AG04450 (cell line): ENCODE results near the gene ECSIT. TPM values are rescaled to one million over a fixed set of nuclear protein-coding genes. Genes with fewer than 3 reads are reported as not detected.
"Not testable (repeated sequence)": the region's sequence is repeated elsewhere in the genome, so short reads cannot be mapped to it uniquely, and the experiment has no call there.

Experiments
- CTCF ChIA-PET: fragments of 300-600, 350-600 bp; formaldehyde crosslinking; extraction: SDS; loops from one replicate; lab custom pipeline; 2022; ENCODE audit warnings: antibody characterized with exemption, inconsistent platforms; lab: Charles Lee
- POLR2A ChIA-PET: fragments of 350-600 bp; formaldehyde crosslinking; extraction: SDS; loops from one replicate; lab custom pipeline; 2021; ENCODE audit warnings: antibody characterized with exemption, inconsistent platforms; lab: Yijun Ruan, JAX
- DNase-seq: peaks from one replicate; pipeline ENCODE4 v3.0.0-alpha.2; 2011; ENCODE audit warnings: low read depth, low spot score
- H3K27ac ChIP-seq: one replicate; pipeline ENCODE4 v1.5.1; 2012; ENCODE audit warnings: low read depth, low read length, control low read depth
- H3K27me3 ChIP-seq: one replicate; pipeline ENCODE4 v1.6.0; 2012; ENCODE audit warnings: low read length; ENCODE audit not compliant: control insufficient read depth, insufficient read depth
- H3K4me3 ChIP-seq: 2 replicates; pipeline ENCODE4 v1.5.1; 2011; ENCODE audit warnings: mild to moderate bottlenecking, low read depth, low read length, control low read depth
- H3K9me3 ChIP-seq: 2 replicates; pipeline ENCODE4 v1.5.1; 2012; ENCODE audit warnings: low read length; ENCODE audit not compliant: control insufficient read depth, insufficient read depth
- polyA minus RNA-seq: library from RNA; depleted of rRNA, polyadenylated mRNA; stranded (reverse); fragments of >200 nt; gene quantifications from 2 replicates; pipeline ENCODE4 v1.2.3, GENCODE V29; 2011; rRNA and poly(A)+ RNA removed
- polyA plus RNA-seq: library from polyadenylated mRNA; depleted of rRNA; stranded (reverse); fragments of >200 nt; gene quantifications from 2 replicates; pipeline ENCODE4 v1.2.3, GENCODE V29; 2011; rRNA removed
- TF ChIP-seq, protein P1 (sequence below): IDR thresholded peaks from 2 replicates; pipeline ENCODE4 v1.5.1; 2011; ENCODE audit warnings: low read depth, low read length, control low read depth, inconsistent platforms

ECSIT gene, protein sequence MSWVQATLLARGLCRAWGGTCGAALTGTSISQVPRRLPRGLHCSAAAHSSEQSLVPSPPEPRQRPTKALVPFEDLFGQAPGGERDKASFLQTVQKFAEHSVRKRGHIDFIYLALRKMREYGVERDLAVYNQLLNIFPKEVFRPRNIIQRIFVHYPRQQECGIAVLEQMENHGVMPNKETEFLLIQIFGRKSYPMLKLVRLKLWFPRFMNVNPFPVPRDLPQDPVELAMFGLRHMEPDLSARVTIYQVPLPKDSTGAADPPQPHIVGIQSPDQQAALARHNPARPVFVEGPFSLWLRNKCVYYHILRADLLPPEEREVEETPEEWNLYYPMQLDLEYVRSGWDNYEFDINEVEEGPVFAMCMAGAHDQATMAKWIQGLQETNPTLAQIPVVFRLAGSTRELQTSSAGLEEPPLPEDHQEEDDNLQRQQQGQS
- polyA plus RNA-seq = 28.2 and 29.3 TPM in 2 replicates
- 55.4 and 56.3 TPM in 2 replicates for polyA minus RNA-seq

DNA sequence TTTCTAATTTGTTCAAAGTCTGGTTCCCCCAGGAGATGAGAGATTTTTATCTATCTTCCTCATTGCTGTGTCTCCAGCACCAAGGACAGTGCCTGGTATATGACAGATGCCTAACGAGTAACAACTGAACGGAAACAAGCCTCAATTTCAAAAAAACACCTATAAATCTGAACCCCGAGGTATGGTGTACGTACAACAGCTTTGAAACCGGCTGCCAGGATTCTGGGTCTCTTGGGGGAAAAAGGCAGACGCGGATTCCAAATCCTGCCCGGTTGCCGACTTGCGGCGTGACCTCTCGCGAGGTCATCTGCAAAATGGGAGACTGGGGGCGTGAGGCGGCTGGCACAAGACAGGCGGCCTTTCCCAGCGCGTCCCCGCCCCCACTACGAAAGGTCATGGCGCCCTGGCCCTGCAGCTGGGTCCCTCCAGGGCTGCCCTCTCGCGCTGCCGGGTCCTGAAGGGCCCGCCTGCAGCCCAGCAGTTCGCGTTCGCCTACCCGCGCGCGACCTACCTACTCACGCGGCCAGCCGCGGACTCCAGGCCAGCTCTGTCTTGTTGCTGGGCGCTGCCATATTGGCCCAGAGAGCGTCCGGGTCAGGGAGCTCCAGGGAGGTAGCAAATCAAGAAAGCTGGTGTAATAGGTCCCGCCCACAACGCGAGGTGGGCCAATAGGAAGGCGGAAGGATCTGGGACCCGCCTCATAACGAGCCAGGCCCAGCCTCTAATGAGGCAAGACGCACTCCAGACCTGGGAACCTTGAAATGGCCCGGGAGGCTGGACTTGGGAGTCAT lies at the start of gene ECSIT:
ECSIT (minus strand) TSS at position 584 of the 791 bp plus-strand sequence. CDS start 9,964 bp downstream, outside the sequence.
- CTCF ChIA-PET = interaction anchor here (1.4 kb wide), 1 partner anchor 8 kb away, joined by 5 read pairs; no protein-coding TSS in a partner anchor
- Histone ChIP-seq H3K27me3 (no peaks in the 10 kb centered on the region), H3K9me3 (no peaks in the 10 kb centered on the region; the same call in 1 of the 2 replicates), H3K27ac (peak within 1 kb of the TSS; percentile 83), H3K4me3 (peak within 1 kb of the TSS; percentile 80)
- POLR2A ChIA-PET = interaction anchor here (0.5 to 1.4 kb wide), 6 partner anchors 10 to 1063 kb away, joined by 3 to 7 read pairs (median 4); partner anchors contain the start of genes CCDC159, CNN1, ELOF1 and TMEM205
- peak; percentile 97 for DNase-seq
- TF ChIP-seq, protein P1, sequence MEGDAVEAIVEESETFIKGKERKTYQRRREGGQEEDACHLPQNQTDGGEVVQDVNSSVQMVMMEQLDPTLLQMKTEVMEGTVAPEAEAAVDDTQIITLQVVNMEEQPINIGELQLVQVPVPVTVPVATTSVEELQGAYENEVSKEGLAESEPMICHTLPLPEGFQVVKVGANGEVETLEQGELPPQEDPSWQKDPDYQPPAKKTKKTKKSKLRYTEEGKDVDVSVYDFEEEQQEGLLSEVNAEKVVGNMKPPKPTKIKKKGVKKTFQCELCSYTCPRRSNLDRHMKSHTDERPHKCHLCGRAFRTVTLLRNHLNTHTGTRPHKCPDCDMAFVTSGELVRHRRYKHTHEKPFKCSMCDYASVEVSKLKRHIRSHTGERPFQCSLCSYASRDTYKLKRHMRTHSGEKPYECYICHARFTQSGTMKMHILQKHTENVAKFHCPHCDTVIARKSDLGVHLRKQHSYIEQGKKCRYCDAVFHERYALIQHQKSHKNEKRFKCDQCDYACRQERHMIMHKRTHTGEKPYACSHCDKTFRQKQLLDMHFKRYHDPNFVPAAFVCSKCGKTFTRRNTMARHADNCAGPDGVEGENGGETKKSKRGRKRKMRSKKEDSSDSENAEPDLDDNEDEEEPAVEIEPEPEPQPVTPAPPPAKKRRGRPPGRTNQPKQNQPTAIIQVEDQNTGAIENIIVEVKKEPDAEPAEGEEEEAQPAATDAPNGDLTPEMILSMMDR = no peak

GRCh38 chr19:11577451-11578257 lies 48.7 kb upstream of the ECSIT start, which contains the start of gene ACP5:
Gene ACP5, minus strand, starts transcription at chr19:11577645. Its CDS starts 328 bp downstream, at chr19:11577317.
- H3K27ac ChIP-seq = no peak within 1 kb of the TSS
- no peaks in the 10 kb centered on the region for H3K27me3 ChIP-seq
- DNase-seq = no peak
- TF ChIP-seq, protein P1 = no peak
- CTCF ChIA-PET = interaction anchor here (0.7 to 1.2 kb wide), 2 partner anchors 11 to 95 kb away, joined by 3 read pairs; no protein-coding TSS in a partner anchor
- H3K4me3 ChIP-seq = peak within 1 kb of the TSS; percentile 17; the same call in 1 of the 2 replicates
- POLR2A ChIA-PET = no interaction called here
- peaks cover 5% of the 10 kb centered on the region; the same call in 1 of the 2 replicates for H3K9me3 ChIP-seq

DNA sequence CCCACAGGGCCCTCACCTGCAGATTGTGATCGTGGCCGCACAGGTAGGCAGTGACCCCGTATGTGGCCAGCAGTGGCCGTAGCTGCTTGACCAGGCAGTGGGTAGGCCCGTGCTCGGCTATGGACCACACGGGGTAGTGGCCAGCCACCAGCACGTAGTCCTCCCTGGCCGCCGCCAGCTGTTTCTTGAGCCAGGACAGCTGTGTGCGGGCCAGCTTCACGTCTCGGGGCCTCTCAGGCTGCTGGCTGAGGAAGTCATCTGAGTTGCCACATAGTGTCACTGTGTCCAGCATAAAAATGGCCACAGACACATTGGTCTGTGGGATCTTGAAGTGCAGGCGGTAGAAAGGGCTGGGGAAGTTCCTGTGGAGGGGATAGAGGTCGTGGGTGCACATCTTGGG lies 47.3 kb upstream of the ECSIT start:
- no peak overlapping the region for H3K27ac ChIP-seq
- no peak overlapping the region for H3K4me3 ChIP-seq
- peaks cover 5% of the 10 kb centered on the region; the same call in 1 of the 2 replicates for H3K9me3 ChIP-seq
- no peaks in the 10 kb centered on the region for H3K27me3 ChIP-seq
- ChIA-PET POLR2A (interaction anchor here (0.6 to 0.7 kb wide), 2 partner anchors 14 to 61 kb away, joined by 3 to 4 read pairs; no protein-coding TSS in a partner anchor), CTCF (interaction anchor here (0.6 to 1.0 kb wide), 3 partner anchors 12 to 40 kb away, joined by 4 to 5 read pairs (median 4); no protein-coding TSS in a partner anchor)
- TF ChIP-seq, protein P1 = no peak
- DNase-seq = no peak

- Histone ChIP-seq H3K27ac (no peak overlapping the region), H3K9me3 (peaks cover 5% of the 10 kb centered on the region; the same call in 1 of the 2 replicates), H3K4me3 (no peak overlapping the region), H3K27me3 (no peaks in the 10 kb centered on the region)
- no peak for DNase-seq
- TF ChIP-seq, protein P1 = no peak
- ChIA-PET POLR2A (no interaction called here), CTCF (interaction anchor here (0.7 to 1.0 kb wide), 2 partner anchors 14 to 38 kb away, joined by 3 read pairs; no protein-coding TSS in a partner anchor)
Measured at GRCh38 chr19:11574689-11575088, 45.8 kb upstream of the ECSIT start.

- CTCF ChIA-PET = interaction anchor here (1.4 to 2.2 kb wide), 2 partner anchors 13 to 14 kb away, joined by 3 to 8 read pairs; no protein-coding TSS in a partner anchor
- H3K27ac ChIP-seq, H3K27me3 ChIP-seq, H3K9me3 ChIP-seq, H3K4me3 ChIP-seq, POLR2A ChIA-PET, DNase-seq: not testable (repeated sequence)
Measured at GRCh38 chr19:11573763-11574162, 44.8 kb upstream of the ECSIT start.

DNA sequence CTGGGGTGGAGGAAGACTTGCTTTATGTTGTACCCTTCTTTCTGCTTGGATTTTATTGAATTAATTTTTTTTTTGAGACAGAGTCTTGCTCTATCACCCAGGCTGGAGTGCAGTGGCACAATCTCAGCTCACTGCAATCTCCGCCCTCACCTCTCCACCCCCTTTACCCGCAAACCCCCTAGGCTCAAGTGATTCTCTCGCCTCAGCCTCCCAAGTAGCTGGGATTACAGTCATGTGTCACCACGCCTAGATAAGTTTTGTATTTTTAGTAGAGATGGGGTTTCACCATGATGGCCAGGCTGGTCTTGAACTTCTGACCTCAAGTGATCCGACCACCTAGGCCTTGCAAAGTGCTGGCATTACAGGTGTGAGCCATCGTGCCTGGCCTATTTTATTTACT lies 44.4 kb upstream of the ECSIT start:
- H3K27me3 ChIP-seq, DNase-seq, H3K27ac ChIP-seq, H3K9me3 ChIP-seq, H3K4me3 ChIP-seq, POLR2A ChIA-PET: not testable (repeated sequence)
- CTCF ChIA-PET = interaction anchor here (1.4 to 2.2 kb wide), 2 partner anchors 13 to 15 kb away, joined by 3 to 8 read pairs; no protein-coding TSS in a partner anchor
